NB4 (cell line): Measurements from ENCODE around the gene TMX2.

ENCODE experiments used
- DNase-seq: peaks from one replicate; pipeline ENCODE4 v3.0.0; 2010; ENCODE audit warnings: low read depth
- H3K4me3 ChIP-seq: one replicate; pipeline ENCODE4 v1.5.1; 2011; ENCODE audit warnings: mild to moderate bottlenecking, low read depth, low read length, moderate library complexity
- MYC ChIP-seq: IDR thresholded peaks from 2 replicates; pipeline ENCODE4 v1.6.1; 2011; ENCODE audit warnings: low read depth, low read length
- POLR2A ChIP-seq: IDR thresholded peaks from 2 replicates; pipeline ENCODE4 v1.6.1; 2011; ENCODE audit warnings: mild to moderate bottlenecking; ENCODE audit not compliant: insufficient read length; ENCODE audit errors: extremely low read depth
- TF ChIP-seq, protein P1 (sequence below): IDR thresholded peaks from one replicate; pipeline ENCODE4 v1.5.1; 2012; ENCODE audit warnings: low read depth, low read length
- TF ChIP-seq, protein P2 (sequence below): IDR thresholded peaks from 2 replicates; pipeline ENCODE4 v1.6.1; 2011; ENCODE audit warnings: low read depth, low read length

Gene TMX2

DNA sequence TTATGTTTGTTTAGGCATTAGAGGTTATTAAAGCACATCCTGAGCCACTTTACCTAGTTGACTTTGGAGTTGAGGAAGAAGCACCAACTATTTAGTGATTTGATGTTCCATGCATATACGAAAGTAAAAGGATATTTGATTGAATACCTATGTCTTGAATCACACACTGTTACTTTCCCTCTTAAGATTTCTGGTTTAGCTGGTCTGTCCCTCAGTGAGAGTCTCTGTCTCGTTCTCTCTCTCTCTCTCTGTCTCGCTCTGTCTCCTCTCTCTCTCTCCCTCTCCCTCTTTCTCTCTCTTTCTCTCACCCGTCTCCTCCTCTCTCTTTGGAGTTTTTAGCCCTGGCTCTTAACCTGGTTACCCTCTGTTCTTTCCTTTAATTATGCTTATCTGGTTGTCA is 60.2 kb downstream of the TMX2 start:
- H3K4me3 ChIP-seq: no peak overlapping the region
- TF ChIP-seq, protein P1, sequence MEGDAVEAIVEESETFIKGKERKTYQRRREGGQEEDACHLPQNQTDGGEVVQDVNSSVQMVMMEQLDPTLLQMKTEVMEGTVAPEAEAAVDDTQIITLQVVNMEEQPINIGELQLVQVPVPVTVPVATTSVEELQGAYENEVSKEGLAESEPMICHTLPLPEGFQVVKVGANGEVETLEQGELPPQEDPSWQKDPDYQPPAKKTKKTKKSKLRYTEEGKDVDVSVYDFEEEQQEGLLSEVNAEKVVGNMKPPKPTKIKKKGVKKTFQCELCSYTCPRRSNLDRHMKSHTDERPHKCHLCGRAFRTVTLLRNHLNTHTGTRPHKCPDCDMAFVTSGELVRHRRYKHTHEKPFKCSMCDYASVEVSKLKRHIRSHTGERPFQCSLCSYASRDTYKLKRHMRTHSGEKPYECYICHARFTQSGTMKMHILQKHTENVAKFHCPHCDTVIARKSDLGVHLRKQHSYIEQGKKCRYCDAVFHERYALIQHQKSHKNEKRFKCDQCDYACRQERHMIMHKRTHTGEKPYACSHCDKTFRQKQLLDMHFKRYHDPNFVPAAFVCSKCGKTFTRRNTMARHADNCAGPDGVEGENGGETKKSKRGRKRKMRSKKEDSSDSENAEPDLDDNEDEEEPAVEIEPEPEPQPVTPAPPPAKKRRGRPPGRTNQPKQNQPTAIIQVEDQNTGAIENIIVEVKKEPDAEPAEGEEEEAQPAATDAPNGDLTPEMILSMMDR: no peak
- no peak for TF ChIP-seq MYC
- TF ChIP-seq POLR2A: no peak
- TF ChIP-seq, protein P2, sequence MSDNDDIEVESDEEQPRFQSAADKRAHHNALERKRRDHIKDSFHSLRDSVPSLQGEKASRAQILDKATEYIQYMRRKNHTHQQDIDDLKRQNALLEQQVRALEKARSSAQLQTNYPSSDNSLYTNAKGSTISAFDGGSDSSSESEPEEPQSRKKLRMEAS: no peak
- DNase-seq: no peak

DNA sequence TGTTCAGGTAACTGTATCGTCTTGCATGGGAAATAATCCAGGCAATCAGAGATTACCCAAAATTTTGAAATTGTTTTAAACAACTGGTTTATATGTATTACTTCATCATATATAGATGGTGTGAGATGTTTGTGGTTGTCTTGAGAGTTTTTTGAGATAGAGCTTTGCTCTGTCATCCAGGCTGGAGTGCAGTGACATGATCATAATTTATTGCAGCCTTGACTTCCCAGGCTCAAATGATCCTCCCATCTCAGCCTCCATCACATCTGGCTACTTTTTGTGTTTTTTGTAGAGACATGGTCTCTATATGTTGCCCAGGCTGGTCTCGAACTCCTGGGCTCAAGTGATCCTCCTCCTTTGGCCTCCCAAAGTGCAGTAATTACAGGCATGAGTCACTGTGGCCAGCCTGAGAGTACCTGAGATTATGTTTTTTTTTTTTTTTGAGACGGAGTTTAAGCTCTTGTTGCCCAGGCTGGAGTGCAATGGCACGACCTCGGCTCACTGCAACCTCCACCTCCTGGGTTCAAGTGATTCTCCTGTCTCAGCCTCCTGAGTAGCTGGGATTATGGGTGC is 60.7 kb downstream of the TMX2 start:
- TF ChIP-seq MYC (no peak), POLR2A (no peak)
- TF ChIP-seq, protein P2: no peak
- TF ChIP-seq, protein P1: no peak
- no peak for DNase-seq
- no peak overlapping the region for H3K4me3 ChIP-seq

DNA sequence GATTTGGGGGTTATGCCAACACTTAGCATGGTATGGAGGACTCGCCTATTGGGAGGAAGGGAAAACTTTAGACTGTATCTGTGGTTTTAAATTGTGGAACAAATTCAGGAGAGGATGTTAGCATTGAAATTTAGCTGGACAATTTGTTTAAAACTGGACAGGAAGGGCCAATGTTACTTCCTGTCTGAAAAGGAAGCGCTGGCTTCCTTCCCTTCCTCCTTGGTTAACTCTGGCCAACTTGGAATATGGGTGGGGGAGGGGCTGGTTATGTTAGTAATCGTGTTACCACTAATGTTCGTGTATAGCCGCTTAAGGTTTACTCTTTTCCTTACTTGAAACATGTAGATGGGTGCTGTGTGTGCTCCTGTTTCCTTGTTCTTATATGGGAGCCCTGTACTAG is 63.1 kb downstream of the TMX2 start:
- no peak for DNase-seq
- TF ChIP-seq POLR2A (no peak), MYC (no peak)
- TF ChIP-seq, protein P2: no peak
- TF ChIP-seq, protein P1: no peak
- no peak overlapping the region for H3K4me3 ChIP-seq

DNA sequence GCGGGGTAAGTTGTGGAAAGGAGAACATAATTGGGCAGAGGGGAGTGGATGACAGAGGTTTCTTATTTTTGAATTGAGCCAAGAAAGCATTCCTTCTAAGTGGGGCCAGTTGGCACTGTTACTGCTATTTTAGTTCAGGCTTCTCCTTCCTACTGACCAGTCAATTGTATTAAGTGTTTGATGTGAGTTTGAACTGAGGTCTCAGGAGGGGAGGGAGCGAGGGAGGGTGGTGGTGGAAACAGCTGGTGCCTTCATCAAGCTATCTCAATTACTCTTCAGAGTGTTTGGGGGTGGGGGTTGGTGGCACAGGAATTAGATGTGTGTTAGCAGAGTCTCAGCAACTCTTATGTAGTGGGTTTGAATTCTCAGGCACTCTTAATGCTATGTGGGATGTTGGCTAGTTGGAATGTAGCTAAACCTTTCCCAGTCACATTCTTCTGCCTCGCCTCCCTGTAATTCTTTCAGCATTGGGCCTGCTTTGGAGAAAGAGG is 63.7 kb downstream of the TMX2 start:
- DNase-seq: no peak
- H3K4me3 ChIP-seq: no peak overlapping the region

DNA sequence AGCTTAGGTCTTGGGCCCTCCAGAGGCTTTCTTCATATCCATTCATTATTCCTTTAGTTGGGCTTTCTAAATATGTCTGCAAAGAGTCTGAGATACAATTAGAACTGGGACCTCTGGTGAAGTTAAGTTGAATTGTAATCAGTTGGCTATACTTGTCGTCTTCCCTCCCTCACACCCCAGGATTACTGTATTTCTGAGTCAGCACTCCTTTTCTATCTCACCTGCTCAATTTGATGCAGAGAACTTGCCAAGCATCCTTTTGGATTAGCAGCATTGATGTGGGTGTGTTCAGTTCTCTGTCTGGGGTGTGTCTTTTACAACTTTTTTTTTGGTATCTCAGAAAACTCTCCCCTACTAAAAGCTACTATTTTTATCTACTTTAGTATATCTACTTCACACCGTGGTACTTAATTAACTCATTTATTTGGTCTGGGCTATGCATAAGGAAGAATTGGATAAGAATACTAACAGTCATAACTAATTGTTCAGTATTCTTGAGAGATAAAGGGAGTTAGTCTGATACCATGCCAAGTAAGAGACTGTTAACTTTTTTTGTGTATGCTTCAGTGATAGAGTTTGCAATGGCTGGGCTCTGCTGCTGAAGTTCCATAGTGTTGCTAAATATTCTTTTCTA is 64.3 kb downstream of the TMX2 start:
- no peak for DNase-seq
- H3K4me3 ChIP-seq: no peak overlapping the region
- TF ChIP-seq POLR2A (no peak), MYC (no peak)
- TF ChIP-seq, protein P1: no peak
- TF ChIP-seq, protein P2: no peak

More for the DNA sequence above, 63.7 kb downstream of the TMX2 start:
- TF ChIP-seq MYC (no peak), POLR2A (no peak)
- TF ChIP-seq, protein P1: no peak
- TF ChIP-seq, protein P2: no peak

DNA sequence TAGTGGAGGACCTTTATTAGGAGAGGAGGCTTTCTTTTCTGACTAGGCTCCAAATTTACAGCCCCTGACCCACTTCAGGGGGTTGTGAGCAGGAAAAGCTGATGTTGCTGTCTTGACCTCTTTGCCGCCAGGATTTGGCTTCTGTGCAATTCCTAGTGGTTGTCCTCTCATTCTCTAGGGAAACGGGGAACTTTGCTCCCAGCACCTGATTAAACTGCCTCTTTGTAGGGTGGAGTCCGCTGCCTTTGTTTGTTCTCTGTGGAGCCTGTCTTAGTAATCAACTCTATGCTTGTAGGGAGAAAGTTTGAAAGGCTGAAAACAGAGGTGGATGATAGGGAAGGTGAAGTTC is 65.5 kb downstream of the TMX2 start:
- TF ChIP-seq, protein P1: no peak
- TF ChIP-seq, protein P2: no peak
- no peak for TF ChIP-seq POLR2A
- TF ChIP-seq MYC: no peak
- H3K4me3 ChIP-seq: no peak overlapping the region
- DNase-seq: no peak
